Fibroblast of the aortic adventitia (primary cell): ENCODE results near the gene LAMC2. TPM values are rescaled to one million over a fixed set of nuclear protein-coding genes. Genes with fewer than 3 reads are reported as not detected.

Source experiments
- DNase-seq: peaks from one replicate; pipeline ENCODE4 v3.0.0-alpha.2; 2010; ENCODE audit warnings: low read depth
- H3K4me3 ChIP-seq: 2 replicates; pipeline ENCODE4 v1.5.1; 2011; ENCODE audit warnings: low read depth, mild to moderate bottlenecking, control low read depth, low read length, moderate library complexity
- CTCF ChIP-seq: IDR thresholded peaks from 2 replicates; pipeline ENCODE4 v1.5.1; 2011; ENCODE audit warnings: mild to moderate bottlenecking, low read length, control low read depth, inconsistent platforms; ENCODE audit not compliant: insufficient read depth
- total RNA-seq: library from RNA; depleted of rRNA; stranded (reverse); fragments of >200 nt; gene quantifications from 2 replicates; pipeline ENCODE4 v1.2.3, GENCODE V29; 2012; ENCODE audit warnings: low replicate concordance

LAMC2 gene
- total RNA-seq, 1 donor: 2.8 TPM

DNA sequence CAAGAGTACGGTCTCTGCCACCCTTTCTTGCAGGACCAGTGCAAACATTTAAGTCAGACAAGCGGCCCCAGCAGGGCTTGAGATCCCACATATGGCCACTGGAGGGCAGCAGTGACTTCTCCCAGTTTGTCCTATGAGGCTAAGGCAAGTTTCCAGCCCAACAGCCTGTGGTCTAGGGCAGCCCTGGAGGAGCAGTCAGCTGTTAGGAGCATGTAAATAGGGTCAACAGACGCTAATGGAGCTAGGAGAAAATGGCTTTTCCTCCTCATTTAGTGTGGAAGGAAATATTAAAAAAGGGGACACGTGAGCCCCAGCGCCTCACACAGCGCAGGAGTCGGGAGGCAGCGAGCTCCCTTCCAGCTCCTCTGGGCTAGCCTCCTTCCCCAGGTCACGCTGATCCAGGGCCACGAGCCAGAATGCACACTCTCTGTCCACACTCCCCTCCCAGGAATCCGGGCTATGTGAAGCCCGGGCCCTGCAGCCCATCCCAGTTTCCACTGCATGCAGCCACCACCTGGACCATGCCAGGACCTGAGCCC lies 95.6 kb downstream of the LAMC2 start:
- H3K4me3 ChIP-seq: no peak overlapping the region

GRCh38 chr1:183282101-183282855 lies 96.2 kb downstream of the LAMC2 start:
- DNase-seq: no peak
- TF ChIP-seq CTCF: no peak
- H3K4me3 ChIP-seq: no peak overlapping the region

More for the DNA sequence above, 95.6 kb downstream of the LAMC2 start:
- DNase-seq: peak; percentile 99
- TF ChIP-seq CTCF: peak; percentile 94

- TF ChIP-seq CTCF: no peak
These were observed 97.2 kb downstream of the LAMC2 start for GRCh38 chr1:183283286-183283685.

DNA sequence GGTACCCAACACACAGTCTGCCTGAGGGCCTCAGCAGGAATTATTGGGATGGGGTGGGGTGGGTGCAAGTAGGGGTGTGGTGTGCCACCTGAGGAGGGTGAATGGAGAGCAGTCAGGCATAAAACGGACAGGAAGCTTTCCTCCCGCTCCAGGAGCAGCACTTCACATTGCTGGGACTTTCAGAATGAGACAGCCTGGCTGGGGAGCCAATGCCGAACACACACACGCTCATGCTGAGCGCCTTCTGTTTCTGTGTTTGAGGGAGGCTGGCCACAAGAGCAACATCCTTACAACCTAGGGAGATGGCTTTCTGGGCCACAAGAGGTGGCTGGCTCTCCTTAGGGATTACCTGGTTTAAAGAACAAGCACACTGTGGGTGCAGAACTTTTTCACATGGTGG lies 98.0 kb downstream of the LAMC2 start:
- H3K4me3 ChIP-seq: no peak overlapping the region
- TF ChIP-seq CTCF: no peak
- DNase-seq: no peak

More at GRCh38 chr1:183283286-183283685, 97.2 kb downstream of the LAMC2 start:
- H3K4me3 ChIP-seq: no peak overlapping the region
- DNase-seq: no peak

DNA sequence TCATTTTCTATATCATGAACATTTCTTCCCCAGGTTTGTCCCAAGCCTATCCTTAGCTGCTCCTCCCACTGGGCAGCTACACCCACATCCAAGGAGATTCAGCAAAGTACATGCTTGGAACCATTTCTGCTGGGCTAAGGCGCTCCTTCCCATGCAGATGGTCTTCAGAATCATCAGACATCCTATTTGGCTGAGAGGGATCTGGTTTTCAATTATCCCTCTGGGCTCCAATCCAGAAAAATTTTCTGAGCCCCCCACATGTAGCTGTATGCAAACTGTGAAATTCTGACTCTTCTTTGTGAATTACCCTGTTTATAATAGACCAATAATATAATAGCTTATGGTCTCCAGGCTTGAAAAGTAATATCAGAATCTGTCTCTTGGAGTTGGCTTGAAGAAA lies 99.2 kb downstream of the LAMC2 start:
- DNase-seq: no peak
- H3K4me3 ChIP-seq: no peak overlapping the region

GRCh38 chr1:183285746-183286145 lies 99.7 kb downstream of the LAMC2 start:
- DNase-seq: peak; percentile 35
- H3K4me3 ChIP-seq: no peak overlapping the region
- TF ChIP-seq CTCF: no peak

More for the DNA sequence above, 99.2 kb downstream of the LAMC2 start:
- TF ChIP-seq CTCF: no peak
